ENCODE data around the gene PLN.

GRCh38 chr6:118559659-118560058 is 11.6 kb downstream of the PLN start:
- no peak for TF ChIP-seq CTCF (IDR thresholded peaks at IDR 0.05)
- TF ChIP-seq POLR2A (IDR thresholded peaks at IDR 0.05): no peak

Measured in body of pancreas (tissue), 4 donors.